ENCODE data around the gene NCCRP1.

The NCCRP1 gene

DNA sequence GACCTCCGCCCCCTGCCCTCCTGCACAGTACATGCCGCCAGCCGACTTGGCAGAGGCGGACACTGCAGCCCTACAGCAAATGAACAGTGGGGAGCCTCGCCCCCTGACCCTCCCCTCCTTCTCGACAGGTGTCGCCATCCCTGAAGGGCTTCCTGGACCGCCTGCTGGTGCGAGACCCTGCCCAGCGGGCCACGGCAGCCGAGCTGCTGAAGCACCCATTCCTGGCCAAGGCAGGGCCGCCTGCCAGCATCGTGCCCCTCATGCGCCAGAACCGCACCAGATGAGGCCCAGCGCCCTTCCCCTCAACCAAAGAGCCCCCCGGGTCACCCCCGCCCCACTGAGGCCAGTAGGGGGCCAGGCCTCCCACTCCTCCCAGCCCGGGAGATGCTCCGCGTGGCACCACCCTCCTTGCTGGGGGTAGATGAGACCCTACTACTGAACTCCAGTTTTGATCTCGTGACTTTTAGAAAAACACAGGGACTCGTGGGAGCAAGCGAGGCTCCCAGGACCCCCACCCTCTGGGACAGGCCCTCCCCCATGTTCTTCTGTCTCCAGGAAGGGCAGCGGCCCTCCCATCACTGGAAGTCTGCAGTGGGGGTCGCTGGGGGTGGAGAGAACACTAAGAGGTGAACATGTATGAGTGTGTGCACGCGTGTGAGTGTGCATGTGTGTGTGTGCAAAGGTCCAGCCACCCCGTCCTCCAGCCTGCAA lies 18.3 kb upstream of the NCCRP1 start:
- DNase-seq, result no peak

DNA sequence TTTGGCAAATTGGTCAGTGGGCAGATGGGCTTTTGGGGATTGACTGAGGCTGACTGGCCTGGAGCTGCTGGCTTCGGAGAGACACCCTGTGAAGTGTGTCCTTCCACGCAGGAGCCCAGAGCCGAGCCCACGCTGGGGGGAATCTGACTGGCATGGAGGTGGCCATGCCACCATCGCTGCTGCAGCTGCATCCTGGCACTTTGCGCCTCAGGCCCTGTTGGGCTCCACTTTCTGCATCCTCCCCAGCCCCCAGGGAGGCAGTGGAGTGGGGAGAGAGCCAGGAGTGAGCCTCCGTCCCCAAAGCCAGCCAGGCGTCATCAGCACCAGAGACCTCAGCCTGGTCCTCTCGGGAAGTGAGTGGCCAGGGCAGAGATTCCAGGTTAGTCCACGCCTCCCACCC lies 17.0 kb upstream of the NCCRP1 start:
- no peak for DNase-seq

DNA sequence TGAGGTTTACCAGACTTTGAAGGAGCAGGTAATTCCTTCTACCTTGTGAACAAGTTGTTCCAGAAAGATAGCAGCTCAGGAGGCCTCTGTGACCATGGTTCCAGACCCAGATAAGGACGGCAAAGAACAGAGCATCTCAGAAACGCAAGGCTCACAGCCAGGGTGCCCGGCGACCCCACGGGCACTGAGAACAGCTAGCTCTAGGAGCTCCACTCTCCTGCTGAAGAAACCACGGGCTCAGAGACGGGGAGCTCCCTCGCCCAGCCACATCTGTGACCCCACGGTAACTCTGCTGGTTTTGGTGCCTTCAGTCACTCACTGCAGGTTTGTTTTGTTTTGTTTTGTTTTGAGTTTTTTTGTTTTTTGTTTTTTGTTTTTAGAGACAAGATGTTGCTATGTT lies 16.0 kb upstream of the NCCRP1 start:
- DNase-seq, result no peak

DNA sequence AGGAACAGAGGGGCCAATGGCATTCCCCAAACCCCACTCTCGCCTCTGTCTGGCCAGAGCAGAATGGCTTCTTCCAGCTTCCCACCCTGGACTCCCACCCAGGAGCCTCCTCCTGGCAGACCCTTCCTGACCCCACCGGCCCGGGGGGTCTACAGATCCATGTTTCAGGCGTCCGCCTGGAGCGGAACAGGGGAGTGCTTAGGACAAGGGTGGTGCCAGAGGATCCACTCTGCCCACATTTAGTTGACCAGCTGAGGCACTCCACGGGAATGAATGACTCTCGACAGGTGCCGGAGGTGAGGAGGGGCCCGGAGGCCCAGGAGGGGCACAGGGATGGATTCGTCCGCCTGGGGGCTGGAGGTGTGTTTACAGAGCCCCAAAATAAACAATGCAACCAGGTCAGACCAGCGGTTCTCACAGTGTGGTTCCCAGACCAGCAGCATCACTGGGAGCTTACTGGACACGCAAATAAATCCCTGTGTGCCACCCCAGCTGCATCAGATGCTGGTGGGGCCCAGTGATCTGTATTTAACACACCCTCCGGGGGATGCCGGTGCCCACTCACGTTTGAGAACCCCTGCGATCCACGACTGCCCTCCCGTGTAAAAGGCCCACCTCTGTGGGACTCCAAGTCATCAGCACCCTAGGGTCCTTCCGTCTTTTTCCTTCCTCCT lies 15.1 kb upstream of the NCCRP1 start:
- DNase-seq, result no peak

DNA sequence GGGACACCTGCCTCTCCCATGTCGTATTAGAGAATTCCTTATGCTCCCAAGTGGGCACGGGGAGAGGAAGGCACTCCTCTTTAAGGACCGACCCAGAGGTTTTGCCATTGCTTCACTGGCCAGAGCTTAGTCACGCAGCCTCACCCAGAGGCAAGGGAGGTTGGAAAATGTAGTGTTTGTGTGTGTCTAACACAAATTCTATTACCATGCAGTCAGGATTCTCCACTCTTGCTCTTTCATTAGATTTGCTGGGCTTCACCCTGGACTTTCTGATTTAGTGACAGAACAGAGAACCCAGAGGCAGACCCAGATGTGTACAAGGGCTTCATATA lies 14.6 kb upstream of the NCCRP1 start:
- DNase-seq, result no peak

DNA sequence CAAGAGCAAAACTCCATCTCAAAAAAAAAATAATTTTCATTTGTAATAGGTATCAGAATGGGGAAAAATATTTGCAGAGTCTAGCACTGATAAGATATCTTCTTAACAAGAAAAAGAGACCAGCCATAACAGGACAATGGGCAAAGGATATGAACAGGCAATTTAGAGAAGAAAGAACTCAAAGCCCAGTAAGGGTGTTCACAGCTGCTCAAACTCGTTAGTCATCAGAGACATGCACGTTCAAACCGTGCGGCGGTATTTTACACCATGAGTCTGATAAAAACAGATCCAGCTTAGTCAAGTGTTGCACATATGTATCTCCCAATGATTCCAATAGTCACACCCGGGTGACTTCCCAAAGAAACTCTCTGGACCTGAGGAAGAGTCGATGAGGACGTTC lies 13.7 kb upstream of the NCCRP1 start:
- no peak for DNase-seq

DNA sequence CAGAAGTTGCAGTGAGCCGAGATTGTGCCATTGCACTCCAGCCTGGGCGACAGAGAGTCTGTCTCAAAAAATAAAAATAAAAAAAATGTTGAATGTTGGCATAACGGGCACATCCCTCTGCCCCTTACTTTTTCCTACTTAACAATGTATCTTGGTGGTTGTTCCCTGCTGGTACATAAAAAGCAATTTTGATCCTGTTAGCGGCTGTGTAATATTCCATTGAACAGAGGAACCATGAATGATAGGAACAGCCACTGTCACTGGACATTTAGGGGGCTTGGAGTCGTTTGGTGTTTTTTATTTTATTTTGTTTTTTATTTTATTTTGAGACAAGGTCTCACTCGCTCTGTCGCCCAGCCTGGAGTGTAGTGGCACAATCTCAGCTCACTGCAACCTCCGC lies 10.4 kb upstream of the NCCRP1 start:
- no peak for DNase-seq

DNA sequence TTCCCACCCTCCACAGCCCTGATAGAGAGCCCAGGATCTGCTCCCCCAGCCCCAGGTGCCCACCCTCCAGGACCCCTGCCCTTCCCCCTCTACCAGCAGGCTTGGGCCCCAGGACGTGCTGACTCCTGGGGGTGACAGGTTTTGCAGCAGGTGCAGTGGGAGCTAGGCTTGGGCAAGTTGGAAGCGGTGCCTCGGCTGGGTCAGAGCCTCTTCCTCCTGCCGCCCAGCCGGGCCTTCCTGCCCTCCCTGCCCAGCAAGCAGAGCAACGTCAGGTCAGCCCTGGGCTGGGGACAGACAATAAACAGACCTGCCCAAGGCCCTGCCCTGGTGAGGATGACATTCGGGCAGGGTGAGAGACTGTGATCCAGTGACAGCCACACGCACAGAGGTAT lies 9.2 kb upstream of the NCCRP1 start:
- DNase-seq, result no peak

DNA sequence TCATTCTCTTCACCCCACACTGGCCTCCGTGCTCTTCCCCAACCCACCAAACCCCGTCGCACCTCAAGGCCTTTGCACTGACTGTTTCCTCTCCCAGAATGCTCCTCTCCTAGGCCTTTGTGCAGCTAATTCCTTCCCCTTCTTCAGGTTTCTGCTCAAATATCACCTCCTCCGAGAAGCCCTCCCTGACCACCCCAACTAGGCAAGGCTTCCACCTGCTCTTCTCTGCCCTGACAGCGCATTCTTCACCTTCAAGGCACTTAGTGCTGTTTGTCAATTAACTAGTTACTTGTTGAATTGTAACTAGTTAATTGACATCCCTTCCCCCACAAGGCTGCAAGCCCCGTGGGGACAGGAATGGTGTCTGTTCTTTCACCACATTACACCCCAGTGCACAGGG lies 7.8 kb upstream of the NCCRP1 start:
- DNase-seq, result no peak

DNA sequence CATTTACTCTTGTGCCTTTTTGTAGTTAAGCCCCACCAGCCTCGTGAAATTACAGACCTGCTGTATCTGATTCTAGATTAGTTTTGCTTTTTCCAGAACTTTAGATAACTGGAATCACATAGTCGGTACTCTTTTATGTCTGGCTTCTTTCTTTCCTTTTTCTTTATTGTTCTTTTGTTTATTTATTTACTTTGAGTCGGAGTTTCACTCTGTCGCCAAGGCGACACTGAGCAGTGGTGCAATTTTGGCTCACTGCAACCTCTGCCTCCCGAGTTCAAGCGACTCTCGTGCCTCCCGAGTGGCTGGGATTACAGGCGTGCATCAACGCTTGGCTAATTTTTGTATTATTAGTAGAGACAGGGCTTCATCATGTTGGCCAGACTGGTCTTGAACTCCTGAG lies 6.0 kb upstream of the NCCRP1 start:
- DNase-seq, result no peak

DNA sequence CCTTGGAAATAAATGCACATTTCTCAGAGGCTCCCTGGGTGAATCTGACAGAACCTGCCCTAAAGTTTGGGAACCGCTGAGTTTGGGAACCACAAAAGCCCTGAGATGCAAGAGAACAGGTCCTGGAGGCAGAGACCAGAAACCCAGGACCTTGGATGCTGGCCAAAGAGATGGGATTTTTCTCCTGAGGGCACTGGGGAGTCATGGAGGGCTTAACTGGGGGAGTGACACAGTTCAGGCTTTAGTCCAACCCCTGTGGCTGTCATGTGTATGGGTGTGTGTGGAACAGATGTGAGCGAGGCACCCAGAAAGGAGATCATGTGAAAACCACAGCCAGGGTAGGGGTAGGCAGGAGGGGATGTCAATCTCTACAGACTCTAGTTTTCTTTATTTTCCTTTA lies 3.9 kb upstream of the NCCRP1 start:
- DNase-seq, result no peak

DNA sequence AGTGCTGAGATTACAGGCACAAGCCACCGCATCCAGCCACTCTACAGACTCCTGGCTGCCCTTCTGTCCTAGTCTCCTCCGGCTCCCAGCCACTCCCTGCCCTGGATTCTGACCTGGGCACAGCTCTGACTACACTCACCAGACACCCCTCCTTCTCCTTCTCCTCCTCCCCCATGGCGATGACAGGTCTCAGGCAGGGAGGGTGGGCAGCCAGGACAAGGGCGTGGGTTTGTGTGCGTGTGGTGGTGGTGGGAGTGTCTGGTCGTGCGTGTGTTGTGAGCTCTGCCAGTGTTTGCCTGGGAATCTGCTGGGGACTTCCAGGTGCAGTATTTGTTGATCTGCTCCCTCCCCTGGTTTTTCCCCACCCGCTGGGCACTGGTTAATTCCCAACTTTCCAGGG lies 3.0 kb upstream of the NCCRP1 start:
- DNase-seq, result no peak

DNA sequence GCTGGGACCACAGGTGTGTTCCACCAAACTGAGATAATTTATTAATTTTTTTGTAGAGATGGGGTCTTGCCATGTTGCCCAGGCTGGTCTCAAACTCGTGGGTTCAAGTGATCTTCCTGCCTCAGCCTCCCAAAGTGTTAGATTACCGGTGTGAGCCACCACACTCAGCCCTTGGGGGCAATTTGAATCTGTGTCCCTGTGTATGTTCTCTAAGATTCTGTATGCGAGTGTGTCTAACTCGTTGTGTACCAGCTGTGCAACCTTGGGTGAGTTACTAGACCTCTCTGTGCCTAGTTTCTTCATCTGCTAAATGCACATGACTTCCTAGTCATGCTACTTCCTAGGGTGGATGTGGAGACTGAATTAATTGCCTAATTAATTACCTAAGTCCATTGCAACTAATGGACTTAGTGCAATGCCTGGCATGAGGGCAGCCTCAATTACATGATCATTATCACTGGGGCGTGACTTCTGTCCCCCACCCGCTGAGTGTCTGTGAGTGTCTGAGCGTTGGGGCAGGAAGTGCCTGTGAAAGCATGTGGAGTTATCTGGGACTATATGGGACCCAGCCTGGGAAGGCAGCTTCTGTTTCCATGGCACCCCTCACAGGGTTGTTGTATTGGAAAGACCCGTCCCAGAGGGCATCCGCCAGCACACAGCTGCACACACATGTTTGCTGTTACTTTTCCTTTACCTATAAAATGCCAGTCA lies 1.8 kb upstream of the NCCRP1 start:
- no peak for DNase-seq

DNA sequence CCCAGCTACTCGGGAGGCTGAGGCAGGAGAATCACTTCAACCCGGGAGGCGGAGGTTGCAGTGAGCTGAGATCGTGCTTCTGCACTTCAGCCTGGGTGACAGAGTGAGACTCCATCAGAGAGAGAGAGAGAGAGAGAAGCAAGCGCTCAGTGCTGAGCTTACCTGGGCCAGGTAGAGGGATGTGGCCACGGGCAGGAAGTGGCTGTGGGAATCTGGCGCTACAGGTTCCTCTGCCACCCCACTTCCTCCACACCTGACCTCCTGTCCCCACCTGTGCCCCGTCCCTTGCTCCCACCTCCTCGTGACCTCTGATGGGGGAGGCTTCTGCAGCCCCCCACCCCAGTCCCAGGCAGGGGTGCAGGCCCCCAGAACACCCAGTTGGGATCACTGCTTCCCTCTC lies 1.0 kb upstream of the NCCRP1 start:
- DNase-seq, result no peak

DNA sequence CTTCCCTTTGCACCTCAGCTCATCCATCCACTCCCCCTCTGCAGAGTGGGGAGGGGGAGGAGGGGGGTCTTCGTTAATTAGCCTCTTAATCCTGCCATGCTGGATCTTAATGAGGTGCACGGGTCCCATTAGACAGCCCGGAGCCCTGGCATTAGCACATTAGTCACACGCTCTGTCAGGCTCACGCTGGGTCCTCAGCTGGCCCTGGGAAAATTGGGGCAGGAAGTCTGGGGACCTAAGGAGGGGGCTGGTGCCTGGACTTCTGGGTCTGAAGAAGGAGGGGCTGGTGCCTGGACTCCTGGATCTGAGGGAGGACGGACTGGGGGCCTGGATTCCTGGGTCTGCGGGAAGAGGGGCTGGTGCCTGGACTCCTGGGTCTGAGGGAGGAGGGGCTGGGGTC lies 444 bp upstream of the NCCRP1 start:
- DNase-seq, result no peak

DNA sequence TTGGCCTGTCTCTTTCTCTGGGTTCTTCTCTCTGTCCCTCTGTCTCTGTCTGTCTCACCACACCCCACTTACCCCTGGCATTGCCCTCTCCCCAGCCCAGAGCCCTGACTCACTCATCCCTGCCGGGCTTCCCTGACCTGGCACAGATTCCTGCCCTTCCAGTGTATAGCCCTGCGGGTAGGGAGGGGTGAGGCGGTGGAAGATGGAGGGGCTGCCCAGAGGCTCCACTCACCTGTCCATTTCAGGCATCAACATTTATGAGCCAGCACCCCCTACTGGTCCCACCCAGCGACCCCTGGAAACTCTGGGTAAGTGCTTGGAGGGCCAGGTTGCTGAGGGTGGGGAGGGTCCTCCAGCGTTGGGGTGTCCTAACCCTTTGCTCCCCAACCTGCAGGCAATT lies 1.0 kb downstream of the NCCRP1 start:
- DNase-seq, result no peak

DNA sequence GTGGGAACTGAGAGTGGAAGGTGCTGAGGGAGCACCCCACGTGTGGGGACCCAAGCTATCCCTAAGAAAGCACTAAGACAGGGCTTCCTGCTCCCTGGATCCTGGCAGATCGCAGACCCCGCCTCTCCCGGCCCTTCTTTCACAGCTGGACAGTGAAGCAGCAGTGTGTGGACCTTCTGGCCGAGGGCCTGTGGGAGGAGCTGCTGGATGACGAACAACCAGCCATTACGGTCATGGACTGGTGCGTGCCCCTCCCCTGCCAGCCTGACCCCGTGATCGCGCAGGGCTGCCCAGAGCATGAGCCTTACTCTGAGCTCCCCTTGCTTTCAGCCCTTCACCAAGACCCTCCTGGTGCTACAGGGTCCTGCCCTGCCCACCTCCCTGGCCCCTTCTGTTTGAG lies 2.3 kb downstream of the NCCRP1 start:
- peak in 48 of 56 donors; percentile 4 to 79 (median 45) for DNase-seq

DNA sequence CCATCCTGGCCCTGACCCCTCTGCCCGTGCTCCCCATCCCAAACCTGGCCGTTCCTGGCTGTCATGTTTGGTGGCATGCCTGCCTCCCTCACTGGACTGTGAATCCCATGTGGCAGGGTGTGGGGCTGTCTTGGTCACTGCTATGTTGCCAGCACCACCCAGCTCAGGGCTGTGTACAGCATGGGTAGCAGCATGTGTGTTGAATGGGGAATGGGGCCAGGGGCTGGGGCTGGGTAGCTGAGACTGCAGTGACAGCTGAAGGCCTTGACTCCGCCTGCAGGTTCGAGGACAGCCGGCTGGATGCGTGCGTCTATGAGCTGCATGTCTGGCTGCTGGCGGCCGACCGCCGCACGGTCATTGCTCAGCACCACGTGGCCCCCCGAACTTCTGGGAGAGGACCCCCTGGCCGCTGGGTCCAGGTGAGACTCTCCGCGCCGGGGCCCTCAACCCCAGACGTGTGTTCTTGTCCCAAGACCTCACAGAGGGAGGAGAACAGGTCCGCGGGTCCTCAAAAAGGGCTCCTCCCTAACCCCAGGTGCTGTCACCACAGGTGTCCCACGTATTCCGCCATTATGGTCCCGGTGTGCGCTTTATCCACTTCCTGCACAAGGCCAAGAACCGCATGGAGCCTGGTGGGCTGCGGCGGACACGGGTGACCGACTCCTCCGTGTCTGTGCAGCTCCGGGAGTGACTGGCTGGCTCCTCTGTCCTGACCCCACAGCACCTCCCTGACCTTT lies 3.5 kb downstream of the NCCRP1 start:
- DNase-seq, result no peak

DNA sequence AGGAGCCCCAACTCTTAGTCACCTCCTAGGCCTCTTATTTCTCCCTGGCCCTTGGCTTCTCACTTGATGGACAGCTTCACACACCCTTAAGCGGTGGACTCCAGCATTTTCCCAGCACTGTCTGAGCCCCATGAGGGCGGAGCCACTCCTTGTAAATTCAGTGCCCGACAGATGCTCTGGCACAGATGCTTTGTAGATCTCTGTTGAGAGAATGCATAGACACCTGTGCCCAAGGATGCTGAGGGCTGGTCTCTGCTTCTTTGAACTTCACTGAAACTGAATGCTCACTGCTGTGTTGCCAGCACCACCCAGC lies 4.0 kb downstream of the NCCRP1 start:
- DNase-seq, result no peak

DNA sequence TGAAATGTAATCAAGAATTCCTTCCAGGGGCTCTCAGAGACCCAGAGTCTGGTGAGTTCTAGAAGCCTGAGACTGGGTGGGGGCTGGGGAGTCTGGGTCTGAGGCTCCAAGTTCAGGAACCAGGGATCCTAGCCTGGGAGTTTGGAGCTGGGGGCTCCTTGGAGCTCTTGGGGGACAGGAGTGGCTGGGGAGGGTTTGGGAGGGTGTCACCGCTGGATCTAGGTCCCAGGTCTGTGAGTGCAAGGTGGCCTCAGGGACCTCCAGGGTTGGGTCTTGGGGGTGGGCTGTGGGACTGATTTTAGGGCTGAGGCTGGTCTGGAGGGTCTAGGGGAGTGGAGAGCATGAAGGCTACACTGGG lies 6.2 kb downstream of the NCCRP1 start:
- DNase-seq, result no peak

DNA sequence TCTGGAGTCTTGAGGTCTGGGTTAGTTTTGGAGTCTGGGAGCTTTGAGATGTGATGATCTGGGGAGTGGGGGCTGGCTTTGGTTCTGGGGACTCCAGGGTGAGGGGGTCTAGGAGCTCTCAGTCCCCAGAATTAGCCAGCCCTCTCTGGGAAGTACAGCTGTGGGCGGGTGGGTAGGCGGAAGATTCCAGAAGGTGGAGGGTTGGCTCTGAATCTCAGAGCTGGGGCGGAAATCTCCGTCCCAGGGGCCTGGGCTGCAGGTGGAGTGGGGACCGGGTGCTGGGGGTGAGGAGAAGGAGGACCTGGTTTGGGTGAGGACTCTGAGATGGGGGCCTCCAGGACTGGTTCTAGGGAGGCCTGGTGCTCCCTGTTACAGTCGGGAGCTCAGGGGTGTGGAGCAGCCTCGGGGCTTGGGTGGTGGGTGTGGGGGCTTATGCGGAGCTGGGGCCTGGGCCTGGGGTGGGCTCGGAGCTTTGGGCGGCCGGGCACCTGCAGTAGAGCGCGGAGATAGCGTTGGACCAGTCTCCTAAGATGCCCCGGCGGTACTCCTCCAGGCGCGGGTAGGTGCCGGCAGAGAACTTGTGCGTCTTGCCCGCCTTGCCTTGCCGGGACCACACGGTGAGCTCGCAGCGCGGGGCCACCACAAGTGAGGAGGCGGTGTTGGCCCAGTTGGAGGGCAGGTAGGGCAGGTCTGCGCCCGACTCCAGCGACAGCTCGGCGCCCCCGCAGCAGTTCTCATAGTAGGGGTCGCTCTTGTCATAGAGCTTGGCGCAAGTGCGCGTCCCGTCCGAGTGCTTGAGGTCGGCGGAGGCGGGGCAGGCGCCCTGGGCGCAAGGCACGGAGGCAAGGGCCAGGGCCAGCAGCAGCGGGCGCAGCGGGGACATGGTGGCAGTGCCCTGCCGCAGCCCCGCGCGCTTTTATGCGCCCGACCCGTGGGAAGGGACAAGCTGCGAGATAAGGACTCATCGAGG lies 6.9 kb downstream of the NCCRP1 start, which contains the start of gene SYCN:
Gene SYCN, minus strand, starts transcription at position 892 of the 970 bp plus-strand sequence. Its CDS starts 9 bp downstream, at position 883.
- no peak for DNase-seq

All from nucleus accumbens (tissue), 56 donors.